EH (cell line): ENCODE measurements around the gene LRP6.

Experiments
- DNase-seq: peaks from one replicate; pipeline ENCODE4 v3.0.0-alpha.2; 2015; ENCODE audit warnings: low read depth

LRP6 gene

GRCh38 chr12:12214635-12215131 lies 52.2 kb downstream of the LRP6 start:
- DNase-seq: peak; percentile 70

DNA sequence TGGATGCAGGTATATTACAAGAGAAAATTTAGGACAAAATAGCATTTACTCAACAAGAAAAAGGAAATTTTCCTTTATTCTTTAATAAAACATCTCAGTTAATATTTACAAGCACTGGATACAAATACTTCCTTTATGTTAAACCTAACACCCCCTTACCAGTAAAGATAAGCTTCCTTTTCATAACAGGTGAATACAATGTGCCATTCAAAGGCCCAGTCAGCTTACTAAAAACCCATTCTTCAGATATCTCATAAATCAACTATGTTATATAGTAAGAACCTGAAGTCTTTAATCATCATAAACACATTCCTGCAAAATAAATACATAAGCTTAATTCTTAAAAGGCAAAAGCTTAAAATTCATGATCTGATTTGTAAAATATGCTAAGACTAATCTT lies 52.6 kb downstream of the LRP6 start:
- DNase-seq: no peak

- no peak for DNase-seq
Measured at GRCh38 chr12:12212769-12213168, 54.1 kb downstream of the LRP6 start.

- no peak for DNase-seq
Measured at GRCh38 chr12:12210983-12211382, 55.9 kb downstream of the LRP6 start.

DNA sequence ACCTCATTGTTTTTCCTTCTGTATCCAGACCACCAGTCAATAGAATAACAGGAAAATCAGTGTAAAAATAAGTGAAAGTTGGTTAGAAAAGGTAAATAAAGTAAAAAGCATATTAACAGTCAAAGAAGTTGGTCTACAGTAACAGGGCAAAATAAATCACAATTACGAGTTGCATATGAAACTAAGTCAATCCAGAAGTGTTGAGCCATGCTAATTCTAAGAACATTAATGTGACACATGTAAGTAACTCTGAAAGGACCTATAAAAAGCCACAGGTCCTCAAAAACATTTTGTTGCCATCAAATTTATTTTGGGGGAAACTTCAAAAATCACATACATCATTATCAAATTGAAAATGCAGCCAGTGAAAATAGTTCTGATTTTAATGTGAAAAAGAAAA lies 56.4 kb downstream of the LRP6 start:
- no peak for DNase-seq

- DNase-seq: no peak
Measured at GRCh38 chr12:12209675-12210074, 57.2 kb downstream of the LRP6 start.

DNA sequence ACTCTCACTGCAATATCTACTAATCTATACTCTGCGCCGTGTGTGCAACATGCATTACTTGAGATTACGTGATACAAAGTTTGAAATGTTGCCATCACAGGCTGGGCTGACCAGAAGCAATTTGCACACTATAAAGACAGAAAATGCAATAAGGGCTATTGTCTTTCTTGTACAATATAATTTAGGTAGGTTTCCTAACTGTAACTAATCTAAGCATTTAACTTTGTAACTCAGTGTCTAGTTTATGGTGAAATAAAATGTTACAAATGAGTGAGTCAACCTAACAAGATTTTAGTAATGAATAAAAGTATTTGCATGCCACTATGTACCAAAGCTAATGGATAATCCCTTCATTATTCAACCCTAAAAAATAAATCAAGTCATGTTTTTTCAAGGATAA lies 57.8 kb downstream of the LRP6 start:
- peak; percentile 39 for DNase-seq

DNA sequence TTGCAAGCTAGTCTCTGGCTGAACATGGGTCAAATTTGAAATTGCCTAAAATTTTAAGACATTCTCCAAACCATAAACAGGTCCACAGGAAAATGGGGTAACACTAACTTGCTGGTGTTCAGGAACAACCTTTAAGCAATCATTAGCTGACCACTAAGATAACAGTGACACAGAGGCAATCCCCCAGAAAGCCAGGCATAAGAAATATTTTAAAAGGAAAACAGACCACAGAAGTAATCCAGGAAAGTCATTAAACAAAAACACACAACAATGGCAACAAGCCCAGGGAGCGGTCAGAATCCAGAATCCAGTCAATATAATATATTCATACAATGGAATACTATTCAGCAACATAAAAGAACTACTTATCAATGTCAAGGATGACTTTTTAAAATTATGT lies 59.1 kb downstream of the LRP6 start:
- DNase-seq: peak; percentile 25

- DNase-seq: peak; percentile 37
Measured at GRCh38 chr12:12206776-12207388, 60.0 kb downstream of the LRP6 start.

- DNase-seq: no peak
Measured at GRCh38 chr12:12202747-12203146, 64.1 kb downstream of the LRP6 start.

- DNase-seq: no peak
Measured at GRCh38 chr12:12202105-12202504, 64.7 kb downstream of the LRP6 start.

DNA sequence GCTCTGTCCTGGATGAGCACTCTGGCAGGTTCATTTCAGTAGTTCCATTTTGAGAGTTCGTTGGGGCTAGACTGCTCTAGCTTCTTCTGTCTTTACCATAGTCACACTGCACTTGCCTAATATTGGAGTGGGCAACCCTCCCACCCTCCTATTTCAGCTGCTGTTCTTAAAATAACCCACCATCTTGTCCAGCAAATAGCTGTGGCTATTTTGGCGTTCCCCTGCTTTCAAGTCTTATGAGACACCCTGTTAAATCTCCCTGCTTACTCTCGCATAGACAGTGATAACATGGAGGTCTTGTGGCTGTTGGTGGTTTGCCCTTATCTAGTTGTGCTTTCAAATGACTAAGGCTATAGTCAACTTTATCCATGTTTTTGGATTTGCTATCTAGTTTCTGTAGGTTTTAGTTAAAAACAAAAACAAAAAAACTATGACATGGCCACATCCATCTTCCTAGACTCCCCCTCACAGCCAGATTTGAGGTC lies 65.5 kb downstream of the LRP6 start:
- DNase-seq: no peak

DNA sequence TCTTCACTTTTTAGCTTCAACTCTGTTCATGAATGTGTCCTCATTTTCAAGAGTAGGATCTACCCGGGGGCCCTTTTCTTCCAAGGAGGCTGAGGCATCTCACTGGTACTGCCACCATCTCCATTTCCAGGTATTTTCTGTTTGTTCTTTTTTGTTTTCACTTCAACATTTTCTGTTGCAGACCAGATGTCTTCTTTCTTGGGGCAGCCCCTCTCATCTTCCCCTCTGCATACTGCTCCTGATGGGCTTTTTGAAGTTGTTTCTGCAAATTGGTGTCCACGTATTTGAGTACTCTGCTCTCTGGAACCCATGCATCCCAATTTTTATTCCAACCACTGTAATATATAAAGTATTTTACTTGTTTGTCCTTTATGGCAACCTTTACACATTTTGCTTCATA lies 66.5 kb downstream of the LRP6 start:
- no peak for DNase-seq

DNA sequence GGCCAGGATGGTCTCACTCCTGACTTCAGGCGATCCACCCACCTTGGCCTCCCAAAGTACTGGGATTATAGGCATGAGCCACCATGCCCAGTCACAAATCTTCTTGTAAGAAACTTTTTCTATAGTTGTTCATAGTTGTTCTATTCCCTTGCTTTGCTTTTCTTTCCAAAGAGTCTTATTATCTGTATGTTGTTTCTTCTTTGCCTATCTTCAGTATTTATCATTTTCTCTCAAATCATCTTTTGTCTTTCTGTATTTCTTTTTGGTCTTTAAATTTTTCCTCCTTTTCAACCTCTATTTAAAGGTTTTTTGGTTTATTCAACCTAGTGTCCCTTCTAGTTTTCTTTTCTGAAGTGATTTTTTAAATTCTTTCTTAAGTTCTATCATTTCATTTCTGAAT lies 68.7 kb downstream of the LRP6 start:
- DNase-seq: no peak

- no peak for DNase-seq
Measured at GRCh38 chr12:12197128-12197527, 69.7 kb downstream of the LRP6 start.

DNA sequence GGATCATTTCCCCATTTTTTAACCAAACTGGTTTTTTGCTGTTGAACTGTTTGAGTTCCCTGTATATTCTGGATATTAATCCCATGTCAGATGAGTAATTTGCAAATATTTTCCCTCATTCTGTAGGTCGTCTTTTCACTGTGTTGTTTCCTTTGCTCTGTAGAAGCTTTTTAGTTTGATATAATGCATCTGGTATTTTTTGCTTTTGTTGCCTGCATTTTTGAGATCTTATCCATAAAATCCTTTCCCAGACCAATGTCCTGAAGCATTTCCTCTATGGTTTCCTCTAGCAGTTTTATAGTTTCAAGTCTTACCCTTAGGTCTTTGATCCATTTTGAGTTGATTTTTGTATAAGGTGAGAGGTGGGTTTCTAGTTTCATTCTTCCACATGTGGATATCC lies 71.3 kb downstream of the LRP6 start:
- DNase-seq: peak; percentile 69

- no peak for DNase-seq
Measured at GRCh38 chr12:12195081-12195480, 71.8 kb downstream of the LRP6 start.

- DNase-seq: peak; percentile 65
Measured at GRCh38 chr12:12194206-12194605, 72.6 kb downstream of the LRP6 start.

GRCh38 chr12:12191008-12191407 lies 75.8 kb downstream of the LRP6 start:
- no peak for DNase-seq

DNA sequence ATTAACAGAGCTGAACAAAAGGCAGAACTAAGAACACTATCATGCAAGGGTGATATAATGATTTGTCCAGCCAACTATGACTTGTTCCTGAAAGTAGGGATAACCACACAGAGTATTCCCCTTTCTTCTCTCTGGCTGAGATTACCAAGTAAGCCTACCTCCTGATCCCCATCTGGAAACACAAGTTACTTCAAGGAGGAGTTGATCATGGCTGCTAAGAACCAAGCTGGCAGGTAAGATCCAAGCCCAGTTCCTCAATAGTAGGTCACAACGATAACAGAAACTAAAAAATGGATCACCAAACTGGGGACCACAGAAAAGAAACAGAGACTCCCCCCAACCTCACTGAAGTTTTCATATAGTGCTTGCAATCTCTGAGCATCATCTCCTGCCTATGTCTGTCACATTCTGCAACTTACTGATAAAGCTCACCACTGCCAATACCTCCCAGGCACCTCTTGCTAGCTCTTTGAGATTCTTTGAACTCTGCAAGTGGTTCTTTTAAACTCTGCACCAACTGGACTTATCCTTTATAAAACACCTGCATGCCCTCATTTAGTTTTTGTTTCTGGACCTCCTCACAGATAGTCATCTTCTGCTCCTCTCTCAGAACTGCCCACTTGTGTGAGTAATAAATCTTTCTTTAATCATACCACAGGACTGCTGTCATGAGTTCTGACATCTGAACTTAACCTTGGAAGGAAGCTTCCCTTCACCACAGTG lies 76.6 kb downstream of the LRP6 start:
- peak; percentile 36 for DNase-seq

- DNase-seq: peak; percentile 24
Measured at GRCh38 chr12:12185414-12185813, 81.4 kb downstream of the LRP6 start.

DNA sequence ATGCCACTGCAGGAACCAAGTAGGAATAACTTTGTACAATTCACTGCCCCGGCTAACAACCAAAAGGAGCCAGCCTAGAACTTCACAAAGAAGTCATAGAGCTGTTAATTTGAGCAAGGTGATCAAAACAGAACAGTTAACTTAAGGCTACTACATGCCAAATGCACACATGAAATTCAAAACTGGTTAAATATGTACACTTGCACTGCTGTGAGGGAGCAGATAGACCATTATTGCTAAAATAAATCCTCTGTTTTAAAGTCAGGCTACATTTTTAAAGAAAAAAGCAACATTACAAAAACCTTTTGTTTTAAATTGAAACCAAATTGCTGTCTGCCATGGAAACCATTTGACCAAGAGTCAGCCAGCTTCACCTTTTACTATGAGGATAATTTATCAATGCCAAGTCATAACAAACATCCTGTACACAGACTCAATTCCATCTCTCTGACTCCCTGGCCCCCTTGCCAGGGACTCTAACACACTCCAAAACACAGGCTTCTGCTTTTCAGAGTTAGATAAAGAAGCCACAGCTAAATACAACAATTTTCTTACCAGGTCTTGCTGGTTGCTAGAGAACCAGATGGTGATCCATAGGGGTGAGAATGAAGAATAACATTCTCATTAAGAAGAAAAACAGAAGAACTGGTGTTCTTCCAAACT lies 84.0 kb downstream of the LRP6 start:
- peak; percentile 47 for DNase-seq

DNA sequence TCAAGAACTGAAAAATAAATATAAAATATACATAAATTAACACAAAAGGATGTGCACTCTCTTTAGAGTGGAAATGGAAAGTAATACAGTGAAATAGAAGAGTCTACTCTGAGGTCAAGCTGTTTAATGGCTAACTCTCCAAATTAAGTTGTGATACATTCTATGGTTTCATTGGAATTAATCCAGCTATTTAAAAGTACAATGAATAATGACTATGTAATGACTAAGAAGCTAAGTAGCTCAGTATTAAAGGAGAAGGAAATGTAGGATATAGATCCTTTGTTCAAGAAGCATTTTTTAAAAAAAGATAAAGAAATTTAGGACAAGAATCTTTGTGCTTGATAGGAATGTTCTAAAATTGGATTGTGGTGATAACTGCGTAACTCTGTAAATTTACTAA lies 85.3 kb downstream of the LRP6 start:
- DNase-seq: peak; percentile 71
